GM19395 (cell line): ENCODE data around the gene PAX1.

Experiments
- ATAC-seq: cut with Tn5 transposase; IDR thresholded peaks from one replicate; pipeline ENCODE4 v1.9.1; 2021; ENCODE audit warnings: mild to moderate bottlenecking, moderate library complexity; ENCODE audit not compliant: unreplicated experiment

The PAX1 gene

DNA sequence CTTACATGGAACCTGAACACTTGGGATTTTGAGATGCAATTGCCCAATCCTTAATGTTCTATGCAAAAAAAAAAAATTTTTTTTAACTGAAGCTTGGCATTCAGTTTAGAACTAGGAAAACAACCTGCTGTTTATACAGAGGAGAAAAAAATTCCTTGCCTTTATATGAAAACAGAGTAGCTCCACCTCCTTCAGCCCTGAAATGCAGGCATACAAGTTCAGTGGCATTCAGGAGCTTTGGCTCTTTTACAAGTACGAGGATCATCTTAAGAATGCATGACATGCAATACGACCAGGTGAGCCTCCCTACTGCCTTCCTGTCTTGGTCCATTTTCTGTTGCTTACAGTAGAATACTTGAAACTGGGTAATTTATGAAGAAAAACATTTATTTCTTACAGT lies 20.4 kb downstream of the PAX1 start:
- ATAC-seq = no peak

DNA sequence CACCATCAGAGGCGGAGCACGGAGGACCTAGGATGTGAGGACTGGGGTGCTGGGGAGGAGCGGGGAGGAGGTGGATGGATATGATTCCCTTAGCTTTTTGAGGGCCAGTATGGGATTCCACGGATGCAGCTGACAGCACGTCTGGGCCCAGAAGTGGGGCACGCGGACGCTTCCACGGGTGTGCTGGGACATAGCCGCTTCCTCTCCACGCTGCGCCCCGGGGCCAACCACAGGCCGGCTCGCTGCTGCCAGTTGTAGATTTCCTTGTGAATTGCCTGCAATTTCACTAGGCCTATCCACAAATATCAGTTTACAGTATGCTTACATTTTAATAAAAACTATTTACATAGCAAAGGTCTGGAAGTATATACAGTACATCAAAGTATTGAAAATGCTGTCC lies 23.9 kb downstream of the PAX1 start:
- ATAC-seq = no peak

DNA sequence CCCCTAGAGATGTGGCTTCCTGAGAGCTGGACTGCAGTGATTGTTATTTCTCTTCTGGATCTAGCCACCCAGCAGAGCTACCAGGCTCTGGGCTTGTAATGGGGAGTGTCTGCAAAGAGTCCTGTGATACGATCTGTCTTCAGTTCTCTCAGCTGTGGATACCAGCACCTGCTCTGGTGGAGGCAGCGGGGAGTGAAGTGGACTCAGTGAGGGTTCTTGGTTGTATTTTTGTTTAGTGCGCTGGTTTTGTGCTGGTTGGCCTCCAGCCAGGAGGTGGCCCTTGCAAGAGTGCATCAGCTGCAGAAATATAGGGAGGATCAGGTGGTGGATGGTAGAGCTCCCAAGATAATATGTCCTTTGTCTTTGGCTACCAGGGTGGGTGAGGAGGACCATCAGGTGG lies 33.7 kb downstream of the PAX1 start:
- ATAC-seq = no peak

DNA sequence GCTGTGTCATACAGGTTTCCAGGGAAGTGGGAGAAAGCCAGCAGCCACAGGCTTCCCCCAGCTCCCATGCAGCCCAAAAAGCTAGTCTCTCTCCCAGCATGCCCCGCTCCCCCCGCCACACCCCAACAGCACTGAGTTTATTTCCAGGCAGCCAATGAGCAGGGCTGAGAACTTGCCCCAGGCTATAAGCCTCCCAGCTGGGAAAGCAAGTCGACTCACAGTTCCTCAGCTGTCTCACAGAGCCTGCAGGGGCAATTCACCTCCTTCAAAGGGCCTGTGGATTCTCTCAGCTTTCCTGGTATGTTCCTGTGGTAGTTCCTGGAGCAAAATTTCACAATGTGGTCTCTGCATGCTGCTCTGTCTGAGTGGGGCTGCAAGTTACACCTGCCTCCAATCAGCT lies 34.2 kb downstream of the PAX1 start:
- ATAC-seq = no peak

DNA sequence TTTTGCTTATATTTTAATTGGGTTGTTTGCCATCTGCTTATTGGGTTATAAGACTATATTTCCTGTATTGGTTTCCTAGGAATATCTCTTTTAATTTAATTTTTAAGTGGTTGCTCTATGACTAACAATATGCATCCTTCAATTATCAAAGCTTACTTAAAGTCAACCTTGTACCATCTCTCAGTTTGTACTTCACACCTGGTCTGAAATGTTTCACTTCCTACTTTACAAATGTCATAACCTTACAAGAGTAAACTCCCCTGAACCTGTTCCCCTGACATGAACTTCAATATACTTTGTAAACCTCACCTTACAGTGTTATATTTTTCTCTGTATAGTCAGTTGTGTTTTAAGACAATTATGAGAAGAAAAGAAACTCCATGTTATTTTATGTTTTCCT lies 35.8 kb downstream of the PAX1 start:
- no peak for ATAC-seq

DNA sequence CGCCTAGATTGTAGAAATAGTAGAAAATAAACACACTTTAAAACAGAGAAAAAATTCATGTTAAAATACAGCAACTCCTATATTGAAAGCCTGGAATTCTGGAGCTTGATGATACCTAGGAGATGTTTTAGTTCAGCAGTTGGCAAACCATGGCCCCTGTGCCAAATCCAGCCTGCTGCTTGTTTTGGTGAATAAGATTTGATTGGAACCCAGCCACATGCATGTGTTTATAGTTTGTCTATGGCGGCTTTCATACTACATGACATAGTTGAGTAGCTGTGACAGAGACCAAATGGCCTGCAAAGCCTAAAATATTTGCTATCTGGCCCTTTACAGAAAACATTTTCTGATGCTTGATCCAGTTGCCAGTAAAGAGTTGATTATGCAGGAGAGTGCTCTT lies 57.2 kb downstream of the PAX1 start:
- ATAC-seq = no peak

DNA sequence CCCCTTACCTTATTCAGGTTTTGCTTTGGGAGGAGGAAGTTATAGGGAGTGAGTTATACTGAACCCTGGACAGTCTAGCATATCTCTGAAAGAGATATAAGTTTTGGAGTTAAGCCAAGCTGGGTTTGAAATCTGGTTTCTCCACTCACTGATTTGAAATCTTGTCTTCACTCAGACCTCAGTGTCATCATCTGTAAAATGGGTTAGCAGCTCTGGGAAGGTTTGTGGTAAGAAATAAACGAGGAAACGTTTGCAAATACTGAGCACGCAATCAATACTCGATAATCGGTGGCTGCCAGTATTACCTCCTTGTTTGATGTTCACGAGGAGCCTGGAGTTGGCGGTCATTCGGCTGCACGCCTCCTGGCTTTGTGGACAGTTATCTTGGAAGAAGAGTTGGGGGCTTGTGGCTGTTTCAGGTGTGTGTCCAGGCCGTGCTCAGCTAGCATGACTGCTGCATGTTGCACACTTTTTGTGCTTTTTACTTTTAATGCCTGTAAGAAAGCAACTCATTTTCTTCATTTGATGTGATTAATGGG lies 61.8 kb downstream of the PAX1 start:
- ATAC-seq = no peak

DNA sequence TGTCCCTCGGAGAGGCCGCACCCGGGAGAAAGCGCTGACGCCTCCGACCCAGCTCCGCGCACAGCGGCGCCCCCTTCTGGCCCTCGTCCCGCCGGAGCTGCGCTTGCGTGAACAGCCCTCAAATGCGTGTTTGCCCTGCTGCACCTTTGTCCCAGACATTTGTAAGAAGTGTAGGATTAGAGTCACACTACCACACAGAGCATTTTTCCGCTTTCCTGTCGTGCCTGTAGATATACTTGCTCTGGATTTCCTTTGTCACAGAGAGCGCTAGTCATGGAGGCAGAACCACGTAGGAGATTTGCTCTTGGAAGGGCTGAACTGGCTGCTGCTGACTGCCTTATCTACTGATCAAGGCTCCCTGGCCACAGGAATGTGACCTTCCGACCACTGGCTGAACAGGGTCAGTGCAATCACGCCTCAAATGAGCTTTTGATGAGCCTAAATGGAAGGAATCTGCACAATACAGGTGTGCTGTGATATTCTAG lies 62.3 kb downstream of the PAX1 start:
- no peak for ATAC-seq
